Stomach (tissue), 4 donors: ENCODE data around the gene PLEKHS1.

ENCODE experiments used
- POLR2A ChIP-seq, 4 donors: fragments of 450-650 bp; IDR thresholded peaks; one replicate each; pipeline ENCODE4 v1.6.1; 2016; ENCODE audit warnings: antibody characterized with exemption in 4 of 4, control low read depth in 2 of 4, mild to moderate bottlenecking in 1 of 4, moderate library complexity in 1 of 4
- POLR2AphosphoS5 ChIP-seq, 3 donors: sonication (generic); formaldehyde crosslinking; IDR thresholded peaks; one replicate each; pipeline ENCODE4 v1.6.1; 2016; ENCODE audit warnings: antibody characterized with exemption in 3 of 3
- TF ChIP-seq, protein P1 (sequence below), 7 experiments: fragments of 450-650 bp in 4 of 7; fragments of 200-600 bp in 3 of 7; sonication (generic) in 3 of 7; IDR thresholded peaks; one replicate each; pipeline ENCODE4 v1.5.1; 2016 to 2019; ENCODE audit warnings: antibody characterized with exemption in 7 of 7, control low read depth in 2 of 7, mild to moderate bottlenecking in 1 of 7

DNA sequence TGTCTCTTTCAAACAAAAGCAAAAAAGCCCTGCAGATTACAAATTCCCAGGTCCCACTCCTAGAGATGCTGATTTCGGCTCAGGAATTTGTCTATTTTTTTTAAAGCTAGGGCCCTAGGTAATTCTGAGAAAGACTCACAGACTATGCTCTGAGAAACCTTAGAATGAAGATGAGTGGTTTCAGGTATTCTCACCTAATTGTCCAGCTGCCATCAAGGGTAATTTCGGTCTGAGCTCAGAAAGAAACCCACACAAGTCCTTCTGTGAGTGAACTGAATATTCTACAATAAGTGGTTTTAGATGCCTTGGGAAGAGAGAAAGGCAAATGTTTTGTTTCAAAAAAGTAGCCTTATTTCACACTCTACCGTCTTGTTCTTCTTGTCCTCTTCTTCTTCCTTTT, 56.7 kb downstream of the PLEKHS1 start:
- TF ChIP-seq, protein P1, sequence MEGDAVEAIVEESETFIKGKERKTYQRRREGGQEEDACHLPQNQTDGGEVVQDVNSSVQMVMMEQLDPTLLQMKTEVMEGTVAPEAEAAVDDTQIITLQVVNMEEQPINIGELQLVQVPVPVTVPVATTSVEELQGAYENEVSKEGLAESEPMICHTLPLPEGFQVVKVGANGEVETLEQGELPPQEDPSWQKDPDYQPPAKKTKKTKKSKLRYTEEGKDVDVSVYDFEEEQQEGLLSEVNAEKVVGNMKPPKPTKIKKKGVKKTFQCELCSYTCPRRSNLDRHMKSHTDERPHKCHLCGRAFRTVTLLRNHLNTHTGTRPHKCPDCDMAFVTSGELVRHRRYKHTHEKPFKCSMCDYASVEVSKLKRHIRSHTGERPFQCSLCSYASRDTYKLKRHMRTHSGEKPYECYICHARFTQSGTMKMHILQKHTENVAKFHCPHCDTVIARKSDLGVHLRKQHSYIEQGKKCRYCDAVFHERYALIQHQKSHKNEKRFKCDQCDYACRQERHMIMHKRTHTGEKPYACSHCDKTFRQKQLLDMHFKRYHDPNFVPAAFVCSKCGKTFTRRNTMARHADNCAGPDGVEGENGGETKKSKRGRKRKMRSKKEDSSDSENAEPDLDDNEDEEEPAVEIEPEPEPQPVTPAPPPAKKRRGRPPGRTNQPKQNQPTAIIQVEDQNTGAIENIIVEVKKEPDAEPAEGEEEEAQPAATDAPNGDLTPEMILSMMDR (IDR thresholded peaks at IDR 0.05) = no peak
- TF ChIP-seq POLR2A (IDR thresholded peaks at IDR 0.05) (no peak), POLR2AphosphoS5 (IDR thresholded peaks at IDR 0.05) (no peak)
